ENCODE results near the gene TRAM2. TPM values are rescaled to one million over a fixed set of nuclear protein-coding genes. Genes with fewer than 3 reads are reported as not detected.

The TRAM2 gene
- total RNA-seq, 2 donors from 2014 or later = 7.2 to 22.4 TPM

GRCh38 chr6:52598824-52599190, 21.9 kb upstream of the TRAM2 start:
- Histone ChIP-seq H3K4me3 (no peak overlapping the region), H3K27ac (no peak overlapping the region), H3K4me1 (replicated peaks) (no peaks in the 10 kb centered on the region), H3K9me3 (no peaks in the 10 kb centered on the region), H3K27me3 (replicated peaks; ENCODE audit: insufficient read depth) (no peaks in the 10 kb centered on the region), H3K36me3 (no peaks in the 10 kb centered on the region)
- intact Hi-C loops (cut with DNase I) = no loop called here
- 88% methylated on average over 2 of the region's 2 CpGs for WGBS
- TF ChIP-seq POLR2A (IDR thresholded peaks at IDR 0.05) (no peak), POLR2AphosphoS5 (IDR thresholded peaks at IDR 0.05) (no peak), CTCF (IDR thresholded peaks at IDR 0.05) (no peak)
- no peak for DNase-seq (ENCODE audit: low spot score)

GRCh38 chr6:52598123-52598823, 21.4 kb upstream of the TRAM2 start:
- Histone ChIP-seq H3K36me3 (no peaks in the 10 kb centered on the region), H3K4me1 (replicated peaks) (no peaks in the 10 kb centered on the region), H3K27me3 (replicated peaks; ENCODE audit: insufficient read depth) (no peaks in the 10 kb centered on the region), H3K27ac (no peak overlapping the region), H3K9me3 (no peaks in the 10 kb centered on the region), H3K4me3 (no peak overlapping the region)
- intact Hi-C loops (cut with DNase I) = no loop called here
- 12% methylated on average over 12 of the region's 12 CpGs for WGBS
- DNase-seq (ENCODE audit: low spot score) = peak; percentile 20
- TF ChIP-seq CTCF (IDR thresholded peaks at IDR 0.05) (peak; percentile 17 to 63 (median 58)), POLR2AphosphoS5 (IDR thresholded peaks at IDR 0.05) (peak; percentile 12), POLR2A (IDR thresholded peaks at IDR 0.05) (no peak)

- Histone ChIP-seq H3K36me3 (no peaks in the 10 kb centered on the region), H3K27ac (no peak overlapping the region), H3K9me3 (no peaks in the 10 kb centered on the region), H3K4me1 (replicated peaks) (no peaks in the 10 kb centered on the region), H3K27me3 (replicated peaks; ENCODE audit: insufficient read depth) (no peaks in the 10 kb centered on the region), H3K4me3 (no peak overlapping the region)
- TF ChIP-seq POLR2AphosphoS5 (IDR thresholded peaks at IDR 0.05) (no peak), POLR2A (IDR thresholded peaks at IDR 0.05) (no peak), CTCF (IDR thresholded peaks at IDR 0.05) (no peak)
- intact Hi-C loops (cut with DNase I) = loop anchor here (2.0 kb wide), 1 partner anchor 179 kb away; no protein-coding TSS in a partner anchor
- no peak for DNase-seq (ENCODE audit: low spot score)
Observed at GRCh38 chr6:52597738-52598122, 20.9 kb upstream of the TRAM2 start.

- Histone ChIP-seq H3K27ac (no peak overlapping the region), H3K36me3 (no peaks in the 10 kb centered on the region), H3K27me3 (replicated peaks; ENCODE audit: insufficient read depth) (no peaks in the 10 kb centered on the region), H3K4me1 (replicated peaks) (no peaks in the 10 kb centered on the region), H3K9me3 (no peaks in the 10 kb centered on the region), H3K4me3 (no peak overlapping the region)
- no peak for TF ChIP-seq POLR2AphosphoS5 (IDR thresholded peaks at IDR 0.05)
- no peak for TF ChIP-seq CTCF (IDR thresholded peaks at IDR 0.05)
- no peak for TF ChIP-seq POLR2A (IDR thresholded peaks at IDR 0.05)
- no peak for DNase-seq (ENCODE audit: low spot score)
- WGBS = 38% methylated on average over 2 of the region's 2 CpGs
- intact Hi-C loops (cut with DNase I) = loop anchor here (2.0 kb wide), 1 partner anchor 178 kb away; no protein-coding TSS in a partner anchor
Observed at GRCh38 chr6:52596371-52597028, 19.6 kb upstream of the TRAM2 start.

GRCh38 chr6:52595796-52596130, 18.9 kb upstream of the TRAM2 start:
- no peak for TF ChIP-seq POLR2AphosphoS5 (IDR thresholded peaks at IDR 0.05)
- no peak for TF ChIP-seq CTCF (IDR thresholded peaks at IDR 0.05)
- TF ChIP-seq POLR2A (IDR thresholded peaks at IDR 0.05) = no peak
- Histone ChIP-seq H3K27me3 (replicated peaks; ENCODE audit: insufficient read depth) (no peaks in the 10 kb centered on the region), H3K9me3 (no peaks in the 10 kb centered on the region), H3K36me3 (no peaks in the 10 kb centered on the region), H3K27ac (peak overlapping the region; percentile 5 to 35), H3K4me3 (no peak overlapping the region), H3K4me1 (replicated peaks) (no peaks in the 10 kb centered on the region)
- intact Hi-C loops (cut with DNase I) = loop anchor here (2.0 kb wide), 1 partner anchor 177 kb away; no protein-coding TSS in a partner anchor
- no peak for DNase-seq (ENCODE audit: low spot score)
